GM23248 (cell line): ENCODE measurements around the gene OR51B2.

Experiments used
- EZH2 ChIP-seq: fragments of 200-600 bp; sonication (generic); IDR thresholded peaks from 2 replicates; pipeline ENCODE4 v1.6.1; 2018; ENCODE audit warnings: antibody characterized with exemption, mild to moderate bottlenecking; ENCODE audit not compliant: insufficient read depth, poor library complexity, severe bottlenecking
- EZH2phosphoT487 ChIP-seq: fragments of 200-600 bp; sonication (generic); IDR thresholded peaks from 2 replicates; pipeline ENCODE4 v1.6.1; 2018; ENCODE audit warnings: antibody characterized with exemption, moderate library complexity, mild to moderate bottlenecking, low read depth; ENCODE audit not compliant: insufficient read depth

- TF ChIP-seq EZH2phosphoT487 = no peak
- TF ChIP-seq EZH2 = no peak
These were observed 44.5 kb downstream of the OR51B2 start for GRCh38 chr11:5279471-5280090.
